ENCODE results near the gene MAGI1.

Gene MAGI1

DNA sequence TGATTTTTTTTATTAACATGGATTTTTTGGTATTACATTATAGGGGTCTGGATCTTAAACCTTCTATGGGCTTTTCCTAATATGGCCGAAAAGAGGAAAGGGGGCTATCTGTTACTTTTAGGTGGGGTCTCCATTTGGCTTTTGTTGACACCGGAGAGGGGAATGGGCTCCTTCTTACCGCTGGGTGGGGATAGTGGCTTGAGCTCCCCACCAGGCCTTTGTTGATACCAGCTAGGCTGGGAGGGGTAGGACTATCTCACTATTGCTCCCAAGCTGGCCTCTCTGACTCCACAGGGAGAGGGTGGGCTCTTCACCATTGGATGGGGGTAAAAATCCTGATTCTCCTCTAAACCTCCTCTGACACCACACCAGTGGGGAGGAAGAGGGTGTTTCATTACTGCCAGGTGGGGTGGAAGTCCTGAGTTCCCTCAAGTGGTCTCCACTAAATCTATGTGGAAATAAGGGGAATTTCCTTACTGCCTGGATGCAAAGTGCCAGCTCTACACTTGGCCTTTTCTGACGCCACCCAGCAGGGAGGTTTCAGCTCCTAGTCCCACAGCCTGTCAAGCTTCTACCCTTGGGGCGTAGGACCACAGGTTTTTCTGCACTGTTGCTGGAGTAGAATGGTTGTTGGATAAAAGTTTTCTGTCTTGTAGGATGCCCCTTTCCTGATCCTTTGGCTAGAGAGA is 572.3 kb downstream of the MAGI1 start:
- FAIRE-seq (no peak), DNase-seq (ENCODE audit: insufficient read length, low spot score) (no peak)
- TF ChIP-seq, protein P1, sequence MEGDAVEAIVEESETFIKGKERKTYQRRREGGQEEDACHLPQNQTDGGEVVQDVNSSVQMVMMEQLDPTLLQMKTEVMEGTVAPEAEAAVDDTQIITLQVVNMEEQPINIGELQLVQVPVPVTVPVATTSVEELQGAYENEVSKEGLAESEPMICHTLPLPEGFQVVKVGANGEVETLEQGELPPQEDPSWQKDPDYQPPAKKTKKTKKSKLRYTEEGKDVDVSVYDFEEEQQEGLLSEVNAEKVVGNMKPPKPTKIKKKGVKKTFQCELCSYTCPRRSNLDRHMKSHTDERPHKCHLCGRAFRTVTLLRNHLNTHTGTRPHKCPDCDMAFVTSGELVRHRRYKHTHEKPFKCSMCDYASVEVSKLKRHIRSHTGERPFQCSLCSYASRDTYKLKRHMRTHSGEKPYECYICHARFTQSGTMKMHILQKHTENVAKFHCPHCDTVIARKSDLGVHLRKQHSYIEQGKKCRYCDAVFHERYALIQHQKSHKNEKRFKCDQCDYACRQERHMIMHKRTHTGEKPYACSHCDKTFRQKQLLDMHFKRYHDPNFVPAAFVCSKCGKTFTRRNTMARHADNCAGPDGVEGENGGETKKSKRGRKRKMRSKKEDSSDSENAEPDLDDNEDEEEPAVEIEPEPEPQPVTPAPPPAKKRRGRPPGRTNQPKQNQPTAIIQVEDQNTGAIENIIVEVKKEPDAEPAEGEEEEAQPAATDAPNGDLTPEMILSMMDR (IDR thresholded peaks at IDR 0.05; ENCODE audit: insufficient read depth, missing control alignments): no peak

DNA sequence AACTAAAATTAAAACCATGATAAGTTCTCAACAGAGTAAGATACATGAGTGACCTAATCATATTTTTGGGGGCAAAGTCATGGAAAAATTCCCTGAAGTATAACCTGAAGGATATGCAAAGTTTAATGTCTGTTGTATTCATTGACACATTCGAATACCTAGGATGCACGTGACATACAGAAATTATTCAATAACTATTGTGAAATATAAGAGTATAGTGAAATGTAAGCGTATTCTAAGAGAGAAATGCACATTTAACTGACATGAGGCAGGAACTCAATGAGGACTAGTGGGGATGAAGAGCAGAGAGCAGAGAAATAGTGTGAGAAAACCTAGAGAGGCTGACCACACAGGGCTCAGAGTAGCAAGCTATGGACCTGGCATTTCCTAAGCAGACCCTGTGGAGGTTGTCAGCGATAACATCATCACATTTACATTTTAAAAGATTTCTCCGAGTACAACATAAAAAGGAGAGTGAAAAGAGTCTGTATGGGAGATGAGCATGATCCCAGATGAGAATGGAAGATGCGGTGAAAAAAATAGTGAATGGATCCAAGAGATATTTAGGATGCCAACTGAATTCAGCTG is 588.8 kb downstream of the MAGI1 start:
- FAIRE-seq: no peak
- TF ChIP-seq, protein P1 (IDR thresholded peaks at IDR 0.05; ENCODE audit: insufficient read depth, missing control alignments): no peak
- no peak for DNase-seq (ENCODE audit: insufficient read length, low spot score)

DNA sequence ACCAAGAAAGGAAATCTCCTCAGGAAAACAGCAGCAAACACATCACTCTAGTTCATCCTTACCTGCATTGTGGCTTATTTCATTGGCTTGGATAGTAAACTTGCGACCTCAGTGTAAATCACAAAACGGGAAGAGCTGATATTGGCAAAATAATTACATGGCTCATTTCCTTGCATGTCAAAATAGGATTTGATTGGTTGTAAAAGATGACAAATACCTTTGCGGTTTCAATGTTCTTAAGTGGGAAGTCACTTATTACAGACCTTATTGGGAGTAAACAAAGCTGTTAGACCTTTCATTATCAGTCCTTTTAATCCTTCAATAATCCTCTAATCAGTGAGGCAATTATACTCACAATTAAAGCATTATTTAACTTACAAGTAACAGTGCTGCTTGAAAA is 590.6 kb downstream of the MAGI1 start:
- peak; percentile 75 for FAIRE-seq
- TF ChIP-seq, protein P1 (IDR thresholded peaks at IDR 0.05; ENCODE audit: insufficient read depth, missing control alignments): no peak
- DNase-seq (ENCODE audit: insufficient read length, low spot score): no peak

DNA sequence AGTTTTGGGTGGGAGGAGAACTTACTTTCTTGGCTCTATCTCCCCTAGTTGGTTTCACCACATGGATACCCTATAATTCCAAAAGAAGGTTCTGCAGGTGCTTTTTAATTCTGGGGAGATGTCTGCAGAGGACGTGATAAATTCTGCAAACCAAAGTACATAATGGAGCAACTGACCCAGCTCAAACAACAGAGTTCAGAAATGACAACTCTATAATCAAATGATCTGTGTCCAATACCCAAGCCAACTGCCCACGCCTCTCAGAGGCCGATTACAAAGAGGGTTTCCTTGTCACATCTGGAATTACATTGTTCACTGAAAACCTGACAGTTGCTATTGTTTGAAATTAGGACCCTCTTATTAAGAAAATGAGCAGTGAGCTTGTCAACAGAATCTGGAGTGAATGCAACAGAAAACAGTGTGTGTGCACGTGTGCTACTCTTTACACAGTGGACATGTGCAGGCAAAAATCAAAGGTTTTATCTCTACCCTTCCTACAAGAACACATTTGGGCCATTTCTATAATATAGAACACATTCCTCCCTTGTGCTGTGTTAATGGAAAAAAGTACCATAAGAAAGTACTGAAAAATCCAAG is 593.0 kb downstream of the MAGI1 start:
- TF ChIP-seq, protein P1 (IDR thresholded peaks at IDR 0.05; ENCODE audit: insufficient read depth, missing control alignments): no peak
- FAIRE-seq: no peak

DNA sequence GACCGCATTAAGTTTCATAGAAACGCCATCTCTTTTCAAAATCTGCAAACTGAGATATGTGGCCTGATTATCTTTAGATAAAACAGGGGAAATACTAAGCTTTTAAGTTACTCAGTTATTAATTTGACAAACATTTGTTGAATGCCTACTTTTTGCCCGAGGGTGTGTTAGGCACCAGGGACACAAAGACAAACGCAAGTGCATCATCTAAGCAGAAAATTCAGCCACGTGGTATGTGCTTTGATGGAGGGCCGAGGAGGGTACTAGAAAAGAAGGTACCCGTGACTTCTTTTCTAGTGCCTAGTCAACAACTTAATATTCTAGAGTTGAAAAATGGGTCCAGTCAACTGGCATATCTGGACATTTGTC is 594.3 kb downstream of the MAGI1 start:
- no peak for DNase-seq (ENCODE audit: insufficient read length, low spot score)
- no peak for FAIRE-seq
- TF ChIP-seq, protein P1 (IDR thresholded peaks at IDR 0.05; ENCODE audit: insufficient read depth, missing control alignments): no peak

More for the DNA sequence above, 593.0 kb downstream of the MAGI1 start:
- no peak for DNase-seq (ENCODE audit: insufficient read length, low spot score)

DNA sequence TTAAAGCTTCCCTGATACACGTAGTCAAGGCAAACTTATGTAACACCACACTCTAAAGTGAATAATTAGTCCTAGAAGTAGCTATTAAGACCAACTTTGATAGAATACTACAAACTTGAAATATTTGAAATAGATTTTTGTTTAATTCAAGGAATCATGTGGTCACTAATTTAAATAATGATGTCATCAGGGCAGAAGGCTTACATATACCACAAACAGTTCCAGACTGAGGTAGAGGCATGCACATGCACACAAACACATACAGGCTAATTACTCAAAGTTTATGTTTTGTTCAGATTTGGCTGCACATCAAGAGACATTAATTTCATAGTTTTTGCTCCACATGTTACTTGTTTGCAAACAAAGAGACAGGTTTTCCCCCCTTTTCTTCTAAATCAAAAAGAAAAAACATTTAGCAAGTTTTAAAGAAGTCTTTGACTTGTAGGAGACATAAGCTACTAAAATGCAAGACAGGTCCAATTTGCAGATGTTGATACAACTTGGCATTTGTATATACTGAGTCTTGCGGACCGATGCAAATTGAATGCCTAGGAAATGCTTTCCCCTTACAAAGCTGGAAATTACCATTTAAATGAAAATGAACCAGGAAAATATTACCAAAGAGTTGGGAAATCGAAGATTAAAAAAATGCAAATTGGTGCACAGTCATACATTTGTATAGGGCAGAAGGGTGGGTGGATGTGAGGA is 594.8 kb downstream of the MAGI1 start:
- DNase-seq (ENCODE audit: insufficient read length, low spot score) (no peak), FAIRE-seq (no peak)
- TF ChIP-seq, protein P1 (IDR thresholded peaks at IDR 0.05; ENCODE audit: insufficient read depth, missing control alignments): no peak

All from D721Med (cell line).